GM15510 (cell line): ENCODE measurements around the gene CEPT1.
A peak's percentile ranks its signal among the peaks of the same experiment; 100 is the strongest.

Experiments
- POLR2A ChIP-seq: IDR thresholded peaks from 3 replicates; pipeline ENCODE4 v1.6.1; 2011; ENCODE audit warnings: borderline replicate concordance; ENCODE audit not compliant: insufficient read length; ENCODE audit errors: extremely low read depth

Gene CEPT1

DNA sequence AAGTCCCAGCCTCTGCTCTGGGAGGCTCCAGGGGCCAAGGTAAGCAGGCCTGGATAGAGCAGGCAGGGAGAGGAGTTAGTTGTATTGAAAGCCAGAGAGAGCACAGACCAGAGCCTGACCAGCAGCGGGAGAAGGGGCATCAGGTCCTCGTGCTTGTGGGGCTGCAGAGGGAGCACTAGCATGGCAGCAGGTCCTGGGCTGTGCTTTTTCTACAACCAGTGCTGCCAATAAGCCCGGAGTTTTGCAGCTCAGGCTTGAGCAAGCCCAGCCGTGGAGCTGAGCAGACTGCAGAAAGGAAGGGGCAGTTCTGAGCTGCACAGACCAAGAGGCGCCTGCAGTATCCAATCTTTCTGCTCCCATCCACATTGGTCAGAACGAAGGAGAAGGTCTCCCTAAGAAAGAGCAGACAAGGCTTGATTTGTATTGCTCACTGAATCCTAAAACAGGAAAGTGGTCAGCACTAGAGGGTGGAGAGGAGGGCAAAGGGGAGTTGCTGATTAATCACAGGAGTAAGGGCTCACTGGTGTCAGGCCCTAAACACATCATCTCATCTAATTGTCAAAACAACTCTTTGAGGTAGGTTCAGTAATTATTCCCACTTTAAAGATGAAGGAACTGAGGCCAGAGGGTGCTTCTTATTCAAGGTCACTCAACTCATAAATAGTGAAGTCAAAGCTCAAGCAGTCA is 57.7 kb downstream of the CEPT1 start:
- TF ChIP-seq POLR2A: no peak

DNA sequence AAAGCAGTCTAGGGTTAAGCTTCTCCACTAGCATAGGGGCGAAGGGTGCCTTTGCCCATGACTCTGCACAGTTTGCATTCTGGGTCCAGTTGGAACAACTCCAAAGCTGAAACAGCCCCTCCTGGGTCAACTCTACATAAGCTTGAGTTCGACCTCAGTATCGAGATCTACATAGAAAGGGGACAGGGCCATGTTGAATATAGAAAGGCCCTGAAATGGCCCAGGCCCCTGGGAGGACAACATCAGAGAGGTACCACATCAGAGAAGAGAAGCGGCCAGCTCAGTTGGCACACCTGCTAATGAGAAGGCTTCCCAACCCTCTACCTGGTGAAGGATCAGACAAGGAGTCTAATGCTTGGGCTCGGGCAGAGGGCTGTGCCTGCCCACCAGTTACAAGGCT is 58.8 kb downstream of the CEPT1 start:
- TF ChIP-seq POLR2A: no peak

GRCh38 chr1:111199329-111199728 is 59.3 kb downstream of the CEPT1 start:
- no peak for TF ChIP-seq POLR2A

DNA sequence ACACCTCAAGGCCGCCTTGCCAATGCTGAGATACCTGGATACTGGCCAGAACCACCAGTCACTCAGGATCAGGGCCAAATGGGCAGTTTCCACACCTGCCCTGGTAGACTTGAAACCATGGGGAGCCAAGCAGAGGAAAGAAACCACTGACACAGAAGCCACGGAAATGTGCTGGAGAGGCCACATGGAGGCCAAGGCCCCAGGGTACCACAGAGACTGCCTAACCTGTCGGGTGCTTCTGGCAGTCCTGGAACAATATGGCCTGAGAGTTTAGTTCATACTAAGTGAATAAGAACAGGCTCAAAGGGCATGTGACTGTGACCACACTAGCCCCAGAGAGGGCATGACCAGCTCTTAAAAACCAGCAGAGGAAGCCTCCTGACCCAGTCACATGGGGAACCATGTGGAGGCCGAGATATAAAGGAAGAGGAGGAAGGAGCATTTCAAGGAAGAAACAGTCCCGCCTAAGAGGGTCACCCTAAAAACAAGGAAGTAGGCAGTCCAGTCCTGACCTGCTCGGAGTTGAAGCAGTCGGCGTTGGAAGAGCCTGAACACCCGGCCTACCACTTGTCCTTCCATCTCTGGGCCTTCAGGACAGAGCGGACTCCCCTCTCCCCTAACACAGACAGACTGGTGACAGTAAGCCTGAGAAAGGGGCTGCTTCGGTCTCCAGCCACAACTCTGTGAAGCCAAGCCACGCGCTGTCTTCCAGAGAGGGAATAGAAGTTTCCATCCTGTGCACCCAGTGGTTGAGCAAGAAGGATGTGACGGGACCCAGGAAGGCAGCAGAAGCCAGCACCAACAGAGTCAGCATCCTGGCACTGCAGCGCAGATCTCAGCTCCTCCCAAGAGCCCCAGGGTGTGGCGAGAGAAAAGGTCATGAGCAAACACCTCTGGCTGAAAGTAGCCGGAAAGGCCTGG is 60.1 kb downstream of the CEPT1 start, which contains the start of gene DENND2D:
Gene DENND2D, minus strand, starts transcription at position 766 of the 921 bp plus-strand sequence. Its CDS starts 187 bp downstream, at position 579.
- no peak for TF ChIP-seq POLR2A

GRCh38 chr1:111200802-111201161 is 60.8 kb downstream of the CEPT1 start:
- TF ChIP-seq POLR2A: no peak

GRCh38 chr1:111201275-111202090 is 61.5 kb downstream of the CEPT1 start:
- no peak for TF ChIP-seq POLR2A

DNA sequence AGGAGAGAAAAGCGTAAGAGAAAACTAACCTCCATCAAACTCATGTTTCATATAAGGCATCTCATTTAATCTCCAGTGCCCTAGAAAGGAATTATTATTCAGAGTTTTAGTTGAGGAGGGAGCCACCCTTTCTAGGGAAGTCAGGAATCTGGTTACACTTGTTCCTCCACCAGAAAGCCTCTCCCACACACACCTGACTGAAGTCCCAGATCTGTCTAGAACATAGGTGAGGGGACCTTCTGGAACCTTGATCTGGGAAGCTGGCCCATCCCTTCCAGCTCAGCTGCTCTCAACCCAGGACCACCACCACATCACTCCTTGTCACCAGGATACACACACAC is 62.3 kb downstream of the CEPT1 start:
- no peak for TF ChIP-seq POLR2A

- peak; percentile 11 for TF ChIP-seq POLR2A
These were observed 62.9 kb downstream of the CEPT1 start for GRCh38 chr1:111202707-111203623.

DNA sequence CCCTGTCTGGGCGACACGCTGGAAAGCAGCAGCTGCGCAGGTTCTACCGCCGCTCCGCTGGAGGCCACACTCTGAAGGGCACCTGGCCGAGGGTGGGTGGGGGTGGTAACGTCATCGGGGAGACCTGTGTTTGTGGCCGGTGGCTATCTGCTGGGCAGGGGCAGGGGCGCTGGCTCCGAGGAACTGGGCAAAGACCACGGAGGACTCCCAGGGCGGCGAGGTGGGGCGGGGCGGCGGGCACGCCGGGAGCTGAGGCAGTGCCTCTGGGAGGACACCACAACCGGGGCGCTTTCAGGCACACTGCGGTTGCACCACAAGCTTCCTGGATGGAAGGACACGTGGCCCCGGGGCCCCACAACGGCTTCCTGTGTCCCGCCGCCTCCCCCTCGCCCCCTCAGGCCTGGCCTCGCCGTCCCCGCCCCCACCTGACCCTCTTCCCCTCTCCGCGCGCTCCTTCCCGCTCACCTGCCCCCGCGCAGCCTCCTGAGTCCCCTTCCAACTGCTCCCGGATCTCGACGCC is 63.7 kb downstream of the CEPT1 start:
- TF ChIP-seq POLR2A: peak; percentile 73

- TF ChIP-seq POLR2A: peak; percentile 44
These were observed 64.4 kb downstream of the CEPT1 start for GRCh38 chr1:111204201-111204982.

- no peak for TF ChIP-seq POLR2A
These were observed 65.1 kb downstream of the CEPT1 start for GRCh38 chr1:111204983-111205713.

DNA sequence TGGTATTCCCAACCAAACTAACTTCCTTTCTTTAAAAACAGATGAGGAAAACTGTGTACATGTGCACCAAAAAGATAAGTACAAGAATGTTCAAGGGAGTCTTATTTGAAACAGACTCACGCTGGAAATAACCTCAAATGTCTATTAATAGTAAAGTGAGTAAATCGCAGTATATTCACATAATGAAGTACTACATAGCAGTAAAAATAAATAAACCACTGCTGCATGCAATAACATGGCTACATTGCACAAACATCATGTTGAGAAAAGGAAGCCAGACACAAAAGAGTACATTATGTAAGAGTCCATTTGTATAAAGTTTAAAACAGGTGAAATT is 65.7 kb downstream of the CEPT1 start:
- no peak for TF ChIP-seq POLR2A
